Left renal cortex interstitium (tissue), 4 donors: ENCODE data around the gene TMEM232. TPM values are rescaled to one million over a fixed set of nuclear protein-coding genes. Genes with fewer than 3 reads are reported as not detected.
"Not testable (repeated sequence)": the region's sequence is repeated elsewhere in the genome, so short reads cannot be mapped to it uniquely, and the experiment has no call there.

Experiments
- DNase-seq, 4 donors: peaks; one replicate each; pipeline ENCODE4 v3.0.0-alpha.2; 2013; ENCODE audit warnings: low read depth in 4 of 4, low spot score in 2 of 4, missing footprints in 1 of 4
- polyA plus RNA-seq, 4 donors: library from polyadenylated mRNA; unstranded; fragments of 120-200 nt; gene quantifications; one replicate each; pipeline ENCODE4 v1.2.1, GENCODE V29; 2013; ENCODE audit not compliant: insufficient read length in 4 of 4

The TMEM232 gene
- polyA plus RNA-seq, 4 donors, result 5.5 to 7.7 (median 7.3) TPM

DNA sequence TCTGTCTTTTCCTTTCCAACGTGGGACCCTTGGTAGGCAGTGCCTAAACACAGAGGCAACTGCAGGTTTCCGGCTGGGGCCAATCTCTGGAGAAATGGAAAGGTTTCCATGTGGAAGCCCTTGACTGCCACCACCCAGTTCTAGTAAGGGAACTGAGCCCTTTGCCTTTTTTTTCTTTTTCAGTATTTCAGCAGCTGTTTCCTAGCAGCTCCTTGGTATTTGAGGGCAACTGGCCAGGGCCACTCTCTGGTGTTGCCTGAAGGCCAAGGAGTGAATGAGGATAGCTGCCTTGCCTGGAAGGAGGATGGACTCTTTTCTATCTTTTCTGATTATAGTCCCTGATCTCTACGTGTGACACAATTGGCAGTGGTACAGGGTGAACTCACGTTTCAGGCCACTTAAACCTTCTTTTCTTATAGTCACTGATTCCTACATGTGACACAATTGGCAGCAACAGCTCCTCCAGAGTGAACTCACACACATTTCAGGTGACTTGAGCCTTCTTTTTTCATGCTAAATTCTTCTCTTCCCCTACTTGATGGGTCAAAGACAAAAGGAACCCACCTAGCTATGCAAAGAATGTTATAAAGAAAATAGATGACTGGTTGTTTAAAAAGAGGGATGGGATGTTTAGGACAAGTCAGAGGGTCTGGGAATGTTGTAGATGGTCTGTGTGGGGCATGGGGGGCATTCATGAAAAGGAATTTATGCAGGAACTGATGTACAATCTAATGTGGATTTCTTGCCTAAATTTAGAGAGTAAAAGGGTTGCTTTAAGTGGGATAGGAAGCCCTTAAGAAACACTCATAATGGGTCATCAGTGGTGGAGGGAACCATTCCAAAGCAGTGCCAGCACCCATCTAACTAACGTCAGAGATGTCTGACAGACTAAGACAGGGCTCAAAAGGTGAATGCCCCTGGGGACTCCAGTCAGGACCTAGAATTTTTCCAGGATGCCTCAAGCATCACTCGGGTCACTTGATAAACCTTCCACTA lies 190.1 kb downstream of the TMEM232 start:
- DNase-seq, result no peak

DNA sequence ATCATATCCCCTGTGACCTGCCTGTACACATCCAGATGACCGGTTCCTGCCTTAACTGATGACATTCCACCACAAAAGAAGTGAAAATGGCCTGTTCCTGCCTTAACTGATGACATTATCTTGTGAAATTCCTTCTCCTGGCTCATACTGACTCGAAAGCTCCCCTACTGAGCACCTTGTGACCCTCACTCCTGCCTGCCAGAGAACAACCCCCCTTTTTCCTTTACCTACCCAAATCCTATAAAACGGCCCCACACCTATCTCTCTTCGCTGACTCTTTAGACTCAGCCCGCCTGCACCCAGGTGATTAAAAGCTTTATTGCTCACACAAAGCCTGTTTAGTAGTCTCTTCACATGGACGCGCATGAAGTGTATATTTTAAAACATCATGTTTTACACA lies 191.3 kb downstream of the TMEM232 start:
- not testable (repeated sequence) for DNase-seq

GRCh38 chr5:110525762-110526161 lies 200.7 kb downstream of the TMEM232 start:
- no peak for DNase-seq

DNA sequence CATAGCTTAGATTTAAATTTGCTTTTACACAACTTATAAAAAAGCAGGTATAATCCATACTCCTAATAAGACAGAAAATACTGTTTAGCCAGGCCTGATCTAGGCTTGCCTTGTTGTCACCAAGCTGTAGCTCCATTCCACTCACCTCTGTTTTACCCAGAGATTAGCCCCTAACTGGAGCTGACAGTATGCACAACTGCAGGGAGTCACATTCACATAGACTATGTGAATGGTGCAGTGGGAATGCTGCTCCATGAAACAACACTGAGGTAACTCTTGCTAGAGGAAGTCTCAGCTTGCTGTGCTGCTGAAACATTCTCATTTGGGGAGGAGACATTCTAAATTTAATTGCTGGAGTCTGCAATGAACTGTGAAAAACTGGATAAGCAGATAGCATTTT lies 209.1 kb downstream of the TMEM232 start:
- peak in 1 of 4 donors; percentile 8 for DNase-seq

GRCh38 chr5:110514030-110514429 lies 212.4 kb downstream of the TMEM232 start:
- DNase-seq, result no peak

DNA sequence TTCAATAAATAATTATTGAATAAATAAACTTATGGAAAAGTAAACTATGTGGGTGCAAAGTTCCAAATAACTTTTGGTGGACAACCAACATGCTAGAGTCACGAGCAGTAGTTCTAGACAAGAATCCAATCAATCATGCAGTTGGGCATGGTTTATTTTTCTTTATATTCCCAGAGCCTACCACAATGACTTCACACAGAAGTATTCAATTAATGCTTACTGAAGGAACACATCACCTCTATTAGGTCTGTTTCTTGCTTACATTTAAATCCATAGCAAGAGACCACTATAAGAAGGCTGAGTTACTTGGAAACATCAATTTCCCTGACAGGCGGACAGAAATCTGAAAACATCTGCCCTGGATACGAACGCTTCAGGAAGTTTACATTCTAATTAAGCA lies 214.2 kb downstream of the TMEM232 start:
- DNase-seq, result no peak

DNA sequence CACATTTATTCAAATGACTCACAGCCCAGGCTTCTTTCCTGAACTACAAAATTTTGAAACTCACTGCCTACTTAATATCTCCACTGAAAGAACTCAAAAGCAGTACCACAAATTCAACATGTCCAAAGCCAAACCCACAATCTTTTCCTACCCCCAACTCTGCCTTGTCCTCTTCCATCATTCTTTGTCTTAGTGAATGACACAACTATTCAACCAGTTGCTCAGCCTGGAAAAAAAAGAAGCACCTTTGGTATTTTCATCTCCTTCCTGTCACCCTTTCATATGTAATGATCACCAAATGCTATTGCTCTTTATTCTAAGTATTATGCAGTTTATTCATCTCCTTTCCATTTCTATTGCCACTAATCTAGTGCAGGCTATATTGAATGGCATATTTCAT lies 216.3 kb downstream of the TMEM232 start:
- DNase-seq, result no peak

DNA sequence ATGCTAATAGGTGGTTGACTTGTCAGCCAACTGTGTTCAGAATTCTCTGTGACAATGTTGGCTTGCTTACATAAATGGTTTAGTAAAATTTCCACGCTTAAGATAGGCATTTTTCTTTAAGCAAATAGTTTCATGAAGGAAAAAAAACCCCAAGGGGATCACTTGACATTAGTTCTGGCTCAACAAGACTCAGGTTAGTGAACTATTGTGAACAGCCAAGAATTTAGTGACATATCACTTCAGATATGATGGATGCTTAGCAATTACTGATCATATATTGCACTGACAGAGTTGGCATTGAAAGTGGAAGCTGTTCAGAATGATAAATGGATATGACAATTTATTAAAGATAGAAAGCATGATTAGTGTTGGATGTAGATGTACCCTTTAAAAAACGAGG lies 218.5 kb downstream of the TMEM232 start:
- no peak for DNase-seq

- no peak for DNase-seq
Measured at GRCh38 chr5:110506378-110506777, 220.1 kb downstream of the TMEM232 start.

DNA sequence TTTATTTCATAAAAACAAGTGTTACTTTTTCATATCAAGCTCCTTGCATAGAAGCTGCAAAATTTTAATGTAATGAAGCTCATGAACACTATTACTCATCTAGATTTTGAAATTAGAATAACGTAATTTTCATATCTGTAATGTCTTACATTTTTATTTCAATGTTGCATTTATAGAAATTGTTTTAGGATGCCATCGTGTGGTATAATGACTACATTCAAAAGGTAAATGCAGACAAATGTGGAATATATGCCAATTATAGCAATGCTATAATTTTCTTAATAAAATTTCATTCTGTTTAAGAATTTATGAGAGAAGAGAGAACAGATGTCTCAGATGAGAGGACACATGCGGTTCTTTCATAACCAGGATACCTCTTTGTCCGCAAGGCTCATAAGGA lies 230.2 kb downstream of the TMEM232 start:
- DNase-seq, result no peak

- no peak for DNase-seq
Measured at GRCh38 chr5:110492446-110492845, 234.0 kb downstream of the TMEM232 start.

DNA sequence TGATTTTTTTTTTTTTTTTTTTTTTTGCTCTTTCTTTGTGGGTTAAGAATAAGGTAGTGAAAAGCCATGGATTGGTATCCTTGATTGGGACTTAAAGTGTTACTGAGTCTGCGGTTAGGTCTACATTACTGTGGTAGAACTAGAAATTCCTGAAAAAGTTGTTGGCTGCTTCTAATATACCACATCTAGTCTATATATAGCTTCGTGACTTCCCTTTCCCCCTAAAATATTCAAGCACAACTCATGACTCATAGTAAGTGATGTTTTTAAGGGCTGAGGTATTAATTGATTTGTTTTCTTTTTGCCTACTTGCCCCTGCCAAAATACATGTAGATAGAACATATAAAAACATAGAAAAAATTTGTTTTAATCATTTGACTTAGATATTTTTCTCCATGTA lies 247.6 kb downstream of the TMEM232 start:
- no peak for DNase-seq

GRCh38 chr5:110477911-110478310 lies 248.6 kb downstream of the TMEM232 start:
- no peak for DNase-seq

GRCh38 chr5:110476164-110476563 lies 250.3 kb downstream of the TMEM232 start:
- DNase-seq, result no peak

- DNase-seq, result no peak
Measured at GRCh38 chr5:110475529-110475928, 250.9 kb downstream of the TMEM232 start.

DNA sequence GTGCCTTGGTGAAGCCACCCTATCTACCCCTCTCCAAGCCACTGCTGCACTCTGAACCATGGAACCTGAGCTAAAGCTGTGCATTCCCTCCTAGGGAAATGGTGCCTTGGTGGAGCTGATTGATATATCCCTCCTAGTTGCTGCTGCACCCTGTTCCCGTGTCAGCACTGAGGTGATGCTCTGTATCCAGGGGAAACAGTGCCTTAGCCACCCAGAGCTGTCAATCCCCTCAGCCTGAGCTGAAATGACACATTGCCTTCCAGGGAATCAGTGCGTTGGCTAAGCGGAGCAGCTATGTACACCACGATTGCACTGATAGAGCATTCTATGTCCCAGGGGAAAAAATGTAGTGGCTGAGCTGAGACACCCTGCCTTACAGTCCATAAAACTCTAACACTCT lies 257.0 kb downstream of the TMEM232 start:
- no peak for DNase-seq

DNA sequence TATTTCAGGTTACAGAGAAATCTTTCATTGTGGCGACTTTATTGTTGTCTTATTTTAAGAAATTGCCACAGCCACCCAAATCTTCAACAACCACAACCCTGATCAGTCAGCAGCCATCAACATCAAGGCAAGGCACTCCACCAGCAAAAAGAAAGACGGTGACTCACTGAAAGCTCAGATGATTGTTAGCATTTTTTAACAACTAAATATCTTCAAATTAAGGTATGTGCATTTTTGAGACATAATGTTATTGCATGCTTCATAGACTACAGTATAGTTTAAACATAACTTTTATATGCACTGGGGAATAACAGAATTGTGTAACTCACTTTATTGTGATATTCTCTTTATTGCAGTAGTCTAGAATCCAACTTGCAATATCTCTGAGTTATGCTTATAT lies 263.4 kb downstream of the TMEM232 start:
- DNase-seq, result no peak

- no peak for DNase-seq
Measured at GRCh38 chr5:110460837-110461236, 265.6 kb downstream of the TMEM232 start.

- no peak for DNase-seq
Measured at GRCh38 chr5:110458313-110458712, 268.2 kb downstream of the TMEM232 start.

- no peak for DNase-seq
Measured at GRCh38 chr5:110442856-110443255, 283.6 kb downstream of the TMEM232 start.

DNA sequence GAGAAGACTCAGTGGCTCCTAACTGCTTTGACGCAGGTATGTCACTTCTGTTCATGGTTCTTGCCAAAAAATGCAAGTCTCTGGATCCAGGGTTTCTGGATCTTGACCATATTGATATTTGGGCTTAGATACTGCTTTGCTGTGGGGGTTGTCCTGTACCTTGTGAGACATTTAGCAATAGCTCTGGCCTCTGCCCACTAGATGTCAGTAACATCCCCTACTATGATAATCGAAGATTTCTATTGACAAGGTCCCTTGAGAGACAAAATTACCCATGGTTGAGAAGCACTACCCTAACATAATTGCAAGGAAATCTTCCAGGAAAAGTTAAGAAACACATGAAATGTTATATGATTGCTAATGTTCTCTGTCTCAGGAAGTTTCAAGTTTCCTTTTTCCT lies 285.4 kb downstream of the TMEM232 start:
- DNase-seq, result no peak

- no peak for DNase-seq
Measured at GRCh38 chr5:110440058-110440457, 286.4 kb downstream of the TMEM232 start.
